GM15510 (cell line): ENCODE measurements around the gene TPX2.

ENCODE experiments used
- POLR2A ChIP-seq: IDR thresholded peaks from 3 replicates; pipeline ENCODE4 v1.6.1; 2011; ENCODE audit warnings: borderline replicate concordance; ENCODE audit not compliant: insufficient read length; ENCODE audit errors: extremely low read depth

Gene TPX2

DNA sequence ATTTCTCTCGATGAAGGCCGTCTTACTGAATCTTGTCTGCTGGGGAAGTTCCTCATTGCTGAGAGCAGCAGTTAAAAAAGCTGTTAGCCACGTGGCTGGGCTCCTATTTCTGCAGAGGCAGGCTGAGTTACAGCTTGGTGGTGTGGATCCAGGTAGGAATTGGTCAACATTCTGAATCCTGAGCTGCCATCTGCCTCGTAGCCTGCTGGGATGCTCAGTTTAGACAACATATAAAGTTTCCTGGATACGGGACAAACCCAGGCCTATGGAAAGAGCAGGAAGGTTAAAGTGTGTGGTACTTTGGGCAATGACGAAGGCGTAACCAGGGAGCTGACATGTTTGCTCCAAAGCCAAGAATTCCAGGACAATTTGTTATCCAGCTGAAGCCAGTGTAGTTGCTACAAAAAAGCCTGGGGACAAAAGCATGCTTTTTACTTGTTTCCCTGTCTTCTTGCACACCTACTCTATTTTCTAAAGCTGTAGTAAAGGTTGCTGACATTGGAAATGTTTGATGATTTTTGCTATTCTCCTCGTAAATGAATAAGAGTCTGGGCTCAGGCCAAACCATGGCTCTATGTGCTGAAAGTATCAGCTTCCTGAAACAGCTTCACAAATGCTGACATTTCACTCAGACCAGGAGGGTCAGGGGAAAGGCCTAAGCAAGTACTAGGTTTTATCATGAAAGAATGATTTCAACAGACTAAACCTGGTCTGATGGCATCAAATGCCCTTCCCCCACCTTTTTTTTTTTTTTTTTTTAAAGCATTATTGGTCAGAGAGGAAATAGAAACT is 67.7 kb downstream of the TPX2 start:
- no peak for TF ChIP-seq POLR2A

DNA sequence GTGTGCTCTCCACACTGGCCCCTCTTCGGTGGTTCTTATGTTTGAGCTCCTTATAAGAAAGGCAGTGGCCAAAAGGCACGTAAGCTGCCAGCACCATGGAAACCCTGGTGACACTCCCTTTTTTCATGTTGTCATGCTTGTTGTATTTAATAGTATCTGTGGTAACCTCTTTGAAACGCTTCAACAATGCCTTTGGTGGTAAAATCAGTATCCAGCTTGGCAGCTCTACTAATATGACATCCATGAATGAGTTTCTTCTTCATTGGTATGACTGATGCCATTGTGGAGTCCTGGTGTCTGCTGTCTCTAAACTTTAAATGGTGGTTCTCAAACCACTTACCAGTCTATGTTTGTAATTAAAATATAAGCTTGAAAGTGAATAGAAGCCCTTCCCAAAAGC is 69.4 kb downstream of the TPX2 start:
- TF ChIP-seq POLR2A = no peak

DNA sequence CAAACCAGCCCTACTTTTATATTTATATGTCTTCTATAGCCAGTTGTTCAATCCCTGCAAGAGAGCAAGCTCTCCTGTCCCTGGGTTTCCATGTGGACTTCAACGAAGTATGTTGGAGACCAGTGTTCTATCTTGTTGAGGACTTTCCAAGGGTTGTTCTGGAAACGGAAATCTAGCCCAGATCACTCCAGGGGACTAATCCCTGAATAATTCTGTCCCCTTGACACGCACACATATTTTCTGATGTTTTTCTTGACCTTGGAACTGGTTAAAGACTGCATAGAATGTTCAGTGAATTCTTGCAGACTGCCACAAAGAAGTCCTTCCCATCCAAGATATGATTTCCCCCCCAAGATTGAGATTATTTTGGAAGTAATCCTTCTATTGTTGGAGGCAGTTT is 70.6 kb downstream of the TPX2 start:
- no peak for TF ChIP-seq POLR2A

DNA sequence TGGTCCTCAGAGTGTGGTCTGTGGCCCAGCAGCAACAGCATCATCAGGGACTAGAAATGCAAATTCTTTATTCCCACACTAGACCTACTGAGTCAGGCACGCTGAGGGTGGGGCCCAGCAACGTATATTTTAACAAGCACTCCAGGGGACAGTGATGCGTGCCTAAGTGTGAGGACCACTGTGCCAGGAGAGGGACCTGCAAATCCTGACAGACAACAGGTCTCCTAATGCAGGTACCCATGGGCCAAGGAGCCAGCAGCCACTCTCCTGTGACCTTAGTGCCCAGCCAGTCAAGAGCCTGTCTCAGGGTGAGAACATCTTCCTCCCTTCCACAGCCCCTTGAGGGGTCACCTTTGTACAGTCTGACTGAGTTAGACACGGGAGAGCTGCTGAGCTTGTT is 72.1 kb downstream of the TPX2 start:
- TF ChIP-seq POLR2A = no peak

DNA sequence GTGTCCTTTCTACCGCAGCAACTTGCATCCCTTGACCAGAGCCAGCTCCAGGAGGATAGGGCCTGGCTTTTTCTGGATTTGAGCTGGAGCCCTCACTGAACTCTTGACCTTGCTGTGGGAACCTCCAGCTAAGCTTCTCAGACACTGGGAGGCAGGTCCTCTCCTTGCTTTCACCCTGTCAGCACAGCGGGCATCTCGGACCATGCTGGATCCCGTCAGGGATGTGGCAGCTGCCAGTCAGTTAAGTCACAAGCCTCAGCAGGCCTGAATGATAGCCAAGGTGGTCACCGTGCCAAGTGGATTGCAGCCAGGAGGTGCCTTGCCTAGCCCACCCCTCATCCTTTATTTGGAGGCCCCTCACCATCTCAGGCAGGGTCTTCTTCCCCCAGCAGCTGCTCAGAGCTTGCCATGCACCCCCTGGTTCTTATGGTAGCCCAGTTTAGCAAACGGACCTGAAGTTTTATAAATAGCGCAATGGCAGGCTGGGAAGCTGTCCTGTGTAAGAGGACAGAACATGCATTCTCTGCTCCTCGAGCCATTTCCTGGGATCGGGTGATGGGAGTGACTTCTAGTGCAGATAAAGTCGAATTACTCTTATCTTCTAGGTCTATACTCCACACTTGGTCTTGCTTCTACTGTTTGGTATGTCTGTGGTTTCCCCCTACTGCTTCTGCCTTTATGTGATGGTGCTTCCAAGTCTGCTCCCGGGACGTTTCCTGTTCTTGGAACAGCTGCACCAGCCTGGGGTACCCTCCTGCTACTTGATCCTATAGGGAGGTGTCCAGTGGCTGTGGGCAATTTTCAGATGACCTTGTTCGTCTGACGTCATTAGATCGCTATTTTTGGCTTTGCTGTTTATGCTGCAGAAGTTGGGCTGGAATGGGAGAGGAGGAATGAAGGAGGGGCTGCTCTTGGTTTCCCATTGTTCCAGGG is 73.0 kb downstream of the TPX2 start:
- no peak for TF ChIP-seq POLR2A

DNA sequence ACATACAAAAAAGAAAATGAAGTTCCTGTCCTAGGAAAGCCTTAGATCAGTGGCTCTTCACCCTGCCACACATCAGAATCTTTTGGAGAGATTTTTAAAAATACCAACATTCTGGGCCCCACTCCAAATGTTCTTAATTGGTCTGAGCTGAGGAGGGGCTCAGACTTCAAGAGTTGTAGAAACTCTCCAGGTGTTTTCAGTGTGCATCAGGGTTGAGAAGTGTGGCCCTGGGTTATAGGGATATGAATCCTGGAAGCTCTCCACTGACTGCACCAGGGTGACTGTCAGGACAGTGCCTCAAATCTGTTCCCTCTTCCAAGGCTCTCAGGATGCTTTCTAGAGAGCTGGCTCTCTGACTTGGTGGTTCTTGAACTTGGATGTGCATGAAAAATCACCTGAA is 74.5 kb downstream of the TPX2 start:
- TF ChIP-seq POLR2A = no peak

DNA sequence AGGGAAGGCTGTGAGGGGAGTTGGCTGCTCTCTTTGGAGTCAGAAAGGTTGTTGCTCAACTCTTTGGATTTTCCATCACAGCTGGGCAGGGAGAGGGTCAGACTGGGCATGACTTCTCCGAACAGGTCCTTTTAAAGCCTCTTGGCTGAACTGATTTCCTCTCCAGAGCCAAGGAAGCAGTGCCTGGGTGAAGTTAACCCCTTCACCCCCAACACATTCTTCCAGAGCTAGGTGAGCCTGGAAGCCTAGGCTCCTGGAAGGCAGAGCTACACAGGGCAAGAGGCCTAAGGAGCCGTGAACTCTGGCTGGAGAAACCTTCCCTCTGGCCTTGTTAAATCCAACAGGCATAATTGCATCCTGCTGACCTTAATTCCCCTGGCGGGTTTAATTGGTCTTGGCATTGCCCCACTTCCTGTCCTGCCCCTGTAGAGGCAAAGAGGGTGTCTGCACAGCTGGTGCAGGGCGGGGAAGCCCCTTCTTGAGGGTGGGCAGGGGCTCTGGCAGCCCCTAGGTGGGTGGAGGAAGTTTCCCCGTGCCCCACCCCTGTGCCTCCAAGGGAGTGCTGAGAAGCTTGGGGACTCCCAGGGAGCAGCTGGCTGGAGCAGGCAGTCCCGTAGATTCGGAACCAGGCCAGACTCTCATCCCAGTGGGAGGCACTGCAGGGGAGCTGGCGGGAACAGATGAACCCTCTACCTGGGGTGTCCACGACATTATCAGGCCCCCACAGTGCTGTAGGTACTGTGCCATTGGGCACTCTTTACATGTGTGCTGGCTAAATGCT is 76.5 kb downstream of the TPX2 start:
- TF ChIP-seq POLR2A = no peak

DNA sequence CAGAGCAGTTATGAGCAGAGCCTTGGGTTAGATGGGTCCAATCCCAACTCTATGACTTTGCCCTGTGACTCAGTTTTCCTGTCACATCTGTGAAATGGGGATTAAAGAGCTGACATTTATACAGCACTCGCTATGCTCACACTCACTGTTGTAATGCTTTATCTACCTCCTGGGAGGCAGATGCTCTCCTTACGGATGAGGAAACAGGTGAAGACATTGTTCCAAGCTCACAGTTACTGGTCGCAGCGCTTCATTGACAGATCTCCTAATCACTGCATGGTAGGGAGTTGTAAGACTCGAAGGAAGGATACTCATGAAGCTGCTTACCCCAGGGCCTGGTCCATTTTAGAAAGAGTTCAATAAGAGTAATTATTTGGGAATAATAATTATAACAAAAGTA is 77.1 kb downstream of the TPX2 start:
- TF ChIP-seq POLR2A = no peak

DNA sequence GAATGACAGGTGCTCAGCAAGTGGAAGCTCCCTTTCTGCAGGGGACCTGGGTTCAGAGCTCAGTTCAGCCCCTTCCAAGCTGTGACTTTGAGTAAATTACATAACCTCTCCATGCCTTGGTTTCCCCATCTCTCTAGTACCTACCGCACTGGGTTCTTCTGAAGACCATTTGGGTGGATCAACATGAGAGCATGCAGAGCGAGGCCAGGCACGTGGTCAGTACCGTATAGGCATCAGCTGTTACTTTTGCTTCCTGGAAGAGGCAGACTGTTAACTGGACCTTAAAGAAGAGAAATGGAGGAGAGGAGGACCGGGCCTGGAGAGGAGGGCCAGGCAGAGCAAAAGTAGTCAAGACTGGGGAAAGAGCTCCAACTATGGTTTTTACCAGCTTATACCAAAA is 78.4 kb downstream of the TPX2 start:
- TF ChIP-seq POLR2A = no peak

DNA sequence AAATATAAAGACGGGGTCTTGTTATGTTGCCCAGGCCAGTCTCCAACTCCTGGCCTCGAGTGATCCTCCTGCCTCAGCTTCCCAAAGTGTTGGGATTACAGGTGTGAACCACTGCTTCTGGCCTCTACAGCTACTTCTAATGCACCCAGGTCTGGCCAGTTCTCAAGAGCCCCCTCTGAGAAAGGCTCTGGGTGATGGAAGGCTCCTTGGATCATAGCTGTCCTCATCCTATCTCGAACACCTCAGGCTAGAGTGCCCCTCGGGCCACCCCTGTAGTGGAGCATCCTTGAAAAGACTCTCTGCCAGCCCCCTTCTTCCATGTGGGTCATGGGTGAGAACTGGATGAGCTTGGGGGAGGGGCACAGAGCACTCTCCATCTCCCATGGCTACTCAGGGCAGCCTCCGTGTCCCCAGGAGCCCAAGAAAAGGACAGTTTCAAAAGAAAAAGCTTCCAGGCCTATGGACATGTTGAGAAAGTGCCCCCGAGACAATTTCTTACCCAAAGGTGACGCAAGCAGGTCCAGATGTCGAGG is 79.4 kb downstream of the TPX2 start:
- no peak for TF ChIP-seq POLR2A

DNA sequence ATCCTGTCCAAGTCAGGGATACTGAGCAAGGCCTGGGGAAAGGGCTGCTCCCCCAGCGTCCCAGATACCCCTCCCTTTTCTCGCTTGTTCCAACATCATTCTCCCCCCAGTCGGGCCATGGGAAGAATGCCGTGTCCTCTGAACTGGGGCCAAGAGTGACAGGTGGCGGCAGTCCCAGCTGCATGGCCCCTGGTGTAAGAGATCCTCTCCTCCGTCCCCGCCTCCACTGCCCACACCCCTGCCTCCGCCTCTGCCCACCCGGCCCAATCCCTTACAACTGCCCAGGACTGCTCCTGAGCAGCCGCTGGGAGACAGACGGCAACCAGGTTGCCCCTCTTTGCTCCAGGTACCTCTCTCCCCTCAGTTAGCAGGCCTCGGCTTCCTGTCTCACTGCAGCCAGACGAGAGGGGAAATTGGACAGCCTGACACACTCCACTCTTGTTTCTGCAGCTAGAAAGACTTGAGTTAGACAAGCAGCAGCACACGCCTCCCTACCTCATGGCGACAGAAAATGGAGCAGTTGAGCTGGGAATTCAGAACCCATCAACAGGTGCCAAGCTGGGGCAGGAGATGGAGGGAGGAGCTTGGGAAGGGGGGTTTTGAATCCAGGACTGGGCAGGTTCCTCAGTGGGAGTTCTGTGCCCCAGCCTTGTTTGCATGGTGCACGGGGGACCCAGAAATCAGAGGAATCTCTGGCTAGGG is 80.1 kb downstream of the TPX2 start, which contains the start of gene MYLK2:
Gene MYLK2, plus strand, starts transcription at position 274 of the 702 bp plus-strand sequence. Its CDS starts 225 bp downstream, at position 499.
- TF ChIP-seq POLR2A = no peak

DNA sequence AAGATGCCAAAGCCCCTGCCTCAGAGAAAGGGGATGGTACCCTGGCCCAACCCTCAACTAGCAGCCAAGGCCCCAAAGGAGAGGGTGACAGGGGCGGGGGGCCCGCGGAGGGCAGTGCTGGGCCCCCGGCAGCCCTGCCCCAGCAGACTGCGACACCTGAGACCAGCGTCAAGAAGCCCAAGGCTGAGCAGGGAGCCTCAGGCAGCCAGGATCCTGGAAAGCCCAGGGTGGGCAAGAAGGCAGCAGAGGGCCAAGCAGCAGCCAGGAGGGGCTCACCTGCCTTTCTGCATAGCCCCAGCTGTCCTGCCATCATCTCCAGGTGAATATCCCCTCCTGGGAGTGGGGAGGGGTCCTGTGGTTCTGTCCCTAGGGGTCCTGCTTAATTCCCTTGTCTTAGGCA is 81.1 kb downstream of the TPX2 start:
- TF ChIP-seq POLR2A = no peak

DNA sequence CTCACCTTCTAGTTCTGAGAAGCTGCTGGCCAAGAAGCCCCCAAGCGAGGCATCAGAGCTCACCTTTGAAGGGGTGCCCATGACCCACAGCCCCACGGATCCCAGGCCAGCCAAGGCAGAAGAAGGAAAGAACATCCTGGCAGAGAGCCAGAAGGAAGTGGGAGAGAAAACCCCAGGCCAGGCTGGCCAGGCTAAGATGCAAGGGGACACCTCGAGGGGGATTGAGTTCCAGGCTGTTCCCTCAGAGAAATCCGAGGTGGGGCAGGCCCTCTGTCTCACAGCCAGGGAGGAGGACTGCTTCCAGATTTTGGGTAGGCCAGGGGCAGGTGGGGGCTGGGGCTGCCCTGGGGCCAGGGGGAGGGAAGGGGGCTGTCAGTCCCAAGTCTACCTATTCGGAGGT is 82.3 kb downstream of the TPX2 start:
- no peak for TF ChIP-seq POLR2A
